Choroid plexus epithelial cell (primary cell): ENCODE measurements around the gene ARTN.
A peak's percentile ranks its signal among the peaks of the same experiment; 100 is the strongest.

ENCODE experiments used
- DNase-seq: peaks from one replicate; pipeline ENCODE4 v3.0.0-alpha.2; 2010; ENCODE audit warnings: low read depth
- H3K4me3 ChIP-seq: 2 replicates; pipeline ENCODE4 v1.5.1; 2011; ENCODE audit warnings: low read depth, mild to moderate bottlenecking, control low read depth, low read length, moderate library complexity
- CTCF ChIP-seq: conservative IDR thresholded peaks from 2 replicates; pipeline ENCODE4 v1.5.1; 2011; ENCODE audit warnings: low read depth, mild to moderate bottlenecking, control low read depth, inconsistent platforms, low read length, moderate library complexity

Gene ARTN

GRCh38 chr1:43947874-43948437 is 14.4 kb downstream of the ARTN start:
- TF ChIP-seq CTCF = no peak
- DNase-seq = no peak
- peak overlapping the region; percentile 96 for H3K4me3 ChIP-seq

GRCh38 chr1:43949678-43950077 is 16.1 kb downstream of the ARTN start:
- H3K4me3 ChIP-seq = no peak overlapping the region
- no peak for TF ChIP-seq CTCF
- no peak for DNase-seq

GRCh38 chr1:43951021-43951985 is 17.7 kb downstream of the ARTN start:
- no peak for TF ChIP-seq CTCF
- DNase-seq = no peak
- no peak overlapping the region for H3K4me3 ChIP-seq

- H3K4me3 ChIP-seq = no peak overlapping the region
- no peak for TF ChIP-seq CTCF
- DNase-seq = no peak
These were observed 19.2 kb downstream of the ARTN start for GRCh38 chr1:43952731-43953346.

- TF ChIP-seq CTCF = no peak
- H3K4me3 ChIP-seq = no peak overlapping the region
- no peak for DNase-seq
These were observed 19.8 kb downstream of the ARTN start for GRCh38 chr1:43953361-43953760.

GRCh38 chr1:43954036-43954435 is 20.4 kb downstream of the ARTN start:
- no peak overlapping the region for H3K4me3 ChIP-seq
- DNase-seq = no peak
- TF ChIP-seq CTCF = no peak
